DMS79 treated with DMSO at 0.1 percent for 48 hours (cell line): Measurements from ENCODE around the gene RPUSD1.
"Not testable (repeated sequence)": the region's sequence is repeated elsewhere in the genome, so short reads cannot be mapped to it uniquely, and the experiment has no call there.

Source experiments
- DNase-seq: peaks from one replicate; lab custom pipeline; 2025; lab: John Stamatoyannopoulos, UW

RPUSD1 gene

DNA sequence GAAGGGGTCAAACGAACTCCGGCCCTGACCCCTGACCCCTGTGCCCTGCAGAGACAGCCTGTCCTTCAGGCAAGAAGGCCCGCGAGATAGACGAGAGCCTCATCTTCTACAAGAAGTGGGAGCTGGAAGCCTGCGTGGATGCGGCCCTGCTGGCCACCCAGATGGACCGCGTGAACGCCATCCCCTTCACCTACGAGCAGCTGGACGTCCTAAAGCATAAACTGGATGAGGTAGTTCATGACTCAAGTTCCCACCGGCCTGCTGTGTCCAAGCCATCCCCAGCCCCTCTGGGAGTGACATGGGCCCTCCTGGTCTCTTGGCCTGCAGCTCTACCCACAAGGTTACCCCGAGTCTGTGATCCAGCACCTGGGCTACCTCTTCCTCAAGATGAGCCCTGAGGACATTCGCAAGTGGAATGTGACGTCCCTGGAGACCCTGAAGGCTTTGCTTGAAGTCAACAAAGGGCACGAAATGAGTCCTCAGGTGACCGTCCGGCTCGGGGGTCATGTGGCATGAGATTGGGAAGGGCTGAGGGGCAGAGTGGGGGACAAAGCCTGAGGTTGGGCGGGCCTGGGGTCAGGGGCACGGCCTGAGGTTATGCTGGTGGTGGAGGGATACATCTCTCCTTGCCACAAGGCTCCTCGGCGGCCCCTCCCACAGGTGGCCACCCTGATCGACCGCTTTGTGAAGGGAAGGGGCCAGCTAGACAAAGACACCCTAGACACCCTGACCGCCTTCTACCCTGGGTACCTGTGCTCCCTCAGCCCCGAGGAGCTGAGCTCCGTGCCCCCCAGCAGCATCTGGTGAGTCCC is 22.0 kb downstream of the RPUSD1 start:
- DNase-seq = no peak

DNA sequence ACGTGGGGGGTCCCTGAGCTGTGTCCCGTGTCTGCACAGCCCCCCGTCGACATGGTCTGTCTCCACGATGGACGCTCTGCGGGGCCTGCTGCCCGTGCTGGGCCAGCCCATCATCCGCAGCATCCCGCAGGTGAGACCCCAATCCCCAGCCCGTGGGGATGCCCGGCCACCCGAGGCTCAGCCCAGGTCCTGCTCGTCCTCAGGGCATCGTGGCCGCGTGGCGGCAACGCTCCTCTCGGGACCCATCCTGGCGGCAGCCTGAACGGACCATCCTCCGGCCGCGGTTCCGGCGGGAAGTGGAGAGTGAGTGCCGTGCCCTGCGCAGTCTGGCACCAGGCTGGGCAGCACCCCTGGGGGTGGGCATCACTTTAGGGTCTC is 22.7 kb downstream of the RPUSD1 start:
- no peak for DNase-seq

DNA sequence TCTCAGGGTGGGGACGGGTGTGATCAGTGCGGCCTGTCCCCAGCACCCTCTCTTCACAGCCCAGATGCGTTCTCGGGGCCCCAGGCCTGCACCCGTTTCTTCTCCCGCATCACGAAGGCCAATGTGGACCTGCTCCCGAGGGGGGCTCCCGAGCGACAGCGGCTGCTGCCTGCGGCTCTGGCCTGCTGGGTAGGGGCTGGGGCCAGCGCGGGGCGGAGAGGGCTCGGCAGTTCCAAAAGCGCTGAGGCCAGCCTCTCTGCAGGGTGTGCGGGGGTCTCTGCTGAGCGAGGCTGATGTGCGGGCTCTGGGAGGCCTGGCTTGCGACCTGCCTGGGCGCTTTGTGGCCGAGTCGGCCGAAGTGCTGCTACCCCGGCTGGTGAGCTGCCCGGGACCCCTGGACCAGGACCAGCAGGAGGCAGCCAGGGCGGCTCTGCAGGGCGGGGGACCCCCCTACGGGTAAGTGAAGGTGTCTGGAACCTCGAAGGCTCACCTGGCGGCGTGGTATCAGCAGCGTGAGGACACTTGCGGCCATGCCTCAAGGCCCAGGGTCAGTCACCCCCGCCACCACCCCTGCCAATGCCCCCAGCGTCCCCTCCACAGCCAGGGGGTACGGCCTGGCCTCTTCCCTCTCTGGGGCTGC is 23.2 kb downstream of the RPUSD1 start:
- DNase-seq = no peak

GRCh38 chr16:764184-764750 is 23.9 kb downstream of the RPUSD1 start:
- DNase-seq = no peak

DNA sequence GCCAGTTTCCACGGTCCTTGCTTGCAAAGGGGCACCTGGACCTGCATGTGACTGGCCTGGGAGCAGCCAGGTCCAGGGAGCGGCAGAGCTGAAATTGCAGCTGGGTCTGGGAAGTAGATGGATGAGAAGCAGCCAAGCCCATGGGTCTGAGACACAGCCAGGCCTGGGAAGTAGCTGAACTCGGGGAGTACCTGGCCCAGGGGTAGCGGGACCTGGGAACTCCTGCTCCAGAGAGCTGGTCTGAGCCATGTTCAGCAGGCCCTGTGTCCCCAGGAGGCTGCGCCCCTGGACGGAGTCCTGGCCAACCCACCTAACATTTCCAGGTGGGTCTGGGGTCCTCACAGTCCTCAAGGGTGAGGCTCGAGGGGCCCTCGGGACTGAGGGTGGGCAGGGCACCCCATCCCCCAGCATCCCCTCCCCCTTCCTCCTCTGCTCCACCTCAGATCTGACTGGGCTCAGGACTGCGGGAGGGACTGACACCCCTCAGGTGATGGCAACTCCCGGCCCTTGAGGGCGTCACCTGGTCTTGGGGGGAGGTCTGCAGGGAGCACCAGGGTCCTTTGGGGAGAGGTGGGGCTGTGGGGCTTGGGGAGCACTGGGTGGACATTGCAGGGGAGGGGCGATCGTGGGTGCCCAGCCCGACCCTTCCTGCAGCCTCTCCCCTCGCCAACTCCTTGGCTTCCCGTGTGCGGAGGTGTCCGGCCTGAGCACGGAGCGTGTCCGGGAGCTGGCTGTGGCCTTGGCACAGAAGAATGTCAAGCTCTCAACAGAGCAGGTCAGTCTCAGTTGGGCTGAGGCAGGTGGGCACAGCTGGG is 24.6 kb downstream of the RPUSD1 start:
- no peak for DNase-seq

DNA sequence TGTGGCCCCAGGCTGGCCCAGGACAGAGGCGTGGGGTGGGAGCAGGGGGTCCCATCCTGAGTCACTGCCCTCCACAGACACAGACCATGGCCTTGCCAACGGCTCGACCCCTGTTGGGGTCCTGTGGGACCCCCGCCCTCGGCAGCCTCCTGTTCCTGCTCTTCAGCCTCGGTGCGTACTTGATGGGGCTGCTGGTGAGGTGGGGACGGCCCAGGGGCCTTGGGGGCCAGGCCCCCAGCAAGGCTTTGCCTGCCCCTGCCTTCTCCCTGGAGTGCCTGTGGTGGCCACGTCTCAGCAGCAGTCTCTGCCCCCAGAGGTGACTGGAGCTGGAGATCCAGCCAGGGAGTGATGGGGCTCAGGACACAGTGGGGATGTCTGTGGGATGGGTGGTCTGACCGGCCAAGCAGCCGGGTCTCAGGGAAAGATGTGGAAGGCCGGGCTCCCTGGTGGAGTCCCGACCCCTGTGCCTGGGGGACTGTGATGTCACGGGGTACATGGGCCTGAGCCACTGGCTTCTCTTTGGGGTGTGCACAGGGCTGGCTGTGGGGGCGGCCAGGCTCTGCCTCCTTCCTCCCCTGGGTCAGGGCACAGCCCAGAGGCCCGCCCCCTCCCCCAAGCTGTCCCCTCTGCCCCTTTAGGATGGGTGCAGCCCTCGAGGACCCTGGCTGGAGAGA is 25.4 kb downstream of the RPUSD1 start:
- no peak for DNase-seq

DNA sequence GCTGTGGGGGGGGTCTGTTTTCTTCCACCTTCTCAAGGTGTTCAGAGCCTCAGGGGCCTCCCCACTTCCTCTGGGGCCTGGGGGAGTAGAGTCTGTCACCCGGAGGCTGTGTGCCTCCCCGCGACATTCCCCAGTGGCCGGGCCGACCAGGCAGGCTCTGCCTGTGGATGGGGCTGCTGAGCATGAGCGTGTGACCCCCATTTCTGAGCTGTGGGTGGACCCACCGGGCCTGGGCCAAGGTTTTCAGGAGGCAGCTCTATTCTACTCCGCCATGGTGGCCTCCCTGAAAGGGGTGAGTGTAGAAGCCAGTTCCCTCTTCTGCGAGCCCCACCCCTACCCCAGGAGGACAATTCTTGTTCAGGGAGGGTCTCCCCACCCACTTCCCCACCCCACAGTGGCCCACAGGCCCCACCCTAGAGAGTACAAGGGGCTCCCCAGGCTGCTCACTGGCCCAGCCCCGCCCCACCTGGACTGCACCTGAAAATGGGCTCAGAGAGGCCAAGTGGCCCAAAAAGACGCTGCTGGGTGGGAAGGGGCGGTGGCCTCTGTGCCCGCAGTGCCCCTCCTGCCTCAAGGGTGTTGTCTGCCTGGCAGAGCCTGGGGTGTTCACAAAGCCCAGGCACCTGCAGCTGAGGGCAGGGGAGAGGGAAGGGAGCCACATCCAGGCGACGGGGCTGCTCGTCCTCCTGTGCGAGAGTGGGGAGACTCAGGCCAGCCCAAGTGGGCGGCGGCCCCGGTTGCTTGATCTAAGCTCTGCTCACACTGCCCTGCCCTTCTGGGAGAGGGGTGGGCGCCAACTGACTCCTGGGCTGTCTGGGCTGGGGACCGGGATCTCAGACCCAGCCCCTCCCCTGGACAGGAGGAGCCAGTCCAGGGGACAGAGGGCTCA is 26.3 kb downstream of the RPUSD1 start:
- no peak for DNase-seq

GRCh38 chr16:760545-761343 is 27.4 kb downstream of the RPUSD1 start, which contains the start of gene MSLN:
Gene MSLN, plus strand, starts transcription at chr16:760734. Its CDS starts 1,947 bp downstream, at chr16:762681.
- DNase-seq = no peak

GRCh38 chr16:760065-760464 is 28.1 kb downstream of the RPUSD1 start:
- DNase-seq = no peak

- DNase-seq = peak; percentile 17
Measured at GRCh38 chr16:759110-759910, 28.9 kb downstream of the RPUSD1 start.

DNA sequence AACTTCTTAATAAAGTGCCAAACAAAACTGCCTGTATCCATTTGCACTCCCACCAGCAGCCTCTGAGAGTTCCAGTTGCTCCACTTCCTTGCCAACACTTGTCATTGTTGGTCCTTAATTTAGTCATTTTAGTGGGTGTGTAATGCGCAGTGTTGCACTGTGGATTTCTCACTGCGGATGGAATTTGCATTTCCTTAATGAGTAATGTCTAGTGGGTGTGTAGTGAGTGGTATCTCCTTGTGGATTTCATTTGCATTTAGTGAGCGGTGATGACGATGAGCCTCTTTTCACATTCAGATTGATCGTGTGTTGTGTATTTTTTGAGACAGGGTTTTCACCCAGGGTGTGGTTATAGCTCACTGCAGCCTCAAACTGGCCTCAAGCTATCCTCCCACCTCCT is 31.8 kb downstream of the RPUSD1 start:
- no peak for DNase-seq

DNA sequence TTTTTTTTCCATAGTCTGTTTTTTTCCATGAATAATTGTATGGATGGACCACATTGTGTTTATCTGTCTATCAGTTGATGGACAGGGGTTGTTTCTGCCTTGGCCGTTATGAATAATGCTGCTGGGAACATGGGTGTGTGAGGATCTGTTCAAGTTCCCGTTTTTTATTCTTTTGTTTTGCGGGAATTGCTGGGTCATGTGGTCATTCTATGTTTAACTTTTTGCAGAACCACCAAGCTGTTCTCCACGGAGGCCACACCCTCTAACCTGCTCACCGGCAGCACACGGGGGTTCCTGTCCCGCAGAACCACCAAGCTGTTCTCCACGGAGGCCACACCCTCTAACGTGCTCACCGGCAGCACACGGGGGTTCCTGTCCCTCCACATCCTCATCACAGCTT is 33.5 kb downstream of the RPUSD1 start:
- no peak for DNase-seq

DNA sequence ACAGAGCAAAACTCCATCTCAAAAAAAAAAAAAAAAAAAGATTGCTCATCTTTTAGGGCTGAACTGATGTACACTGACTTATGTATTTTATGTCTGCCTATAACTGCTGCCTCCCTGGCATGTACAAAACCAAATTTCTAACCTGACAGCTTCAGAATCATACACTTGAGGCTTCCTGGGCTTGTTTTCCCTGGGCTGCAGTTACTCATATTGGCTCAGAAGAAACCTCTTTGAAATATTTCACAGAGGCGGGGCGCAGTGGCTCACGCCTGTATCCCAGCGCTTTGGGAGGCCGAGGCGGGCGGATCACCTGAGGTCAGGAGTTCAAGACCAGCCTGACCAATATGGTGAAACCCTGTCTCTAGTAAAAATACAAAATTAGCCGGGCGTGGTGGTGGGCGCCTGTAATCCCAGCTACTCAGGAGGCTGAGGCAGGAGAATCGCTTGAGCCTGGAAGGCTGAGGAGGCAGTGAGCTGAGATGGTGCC is 34.0 kb downstream of the RPUSD1 start:
- DNase-seq = not testable (repeated sequence)

- no peak for DNase-seq
Measured at GRCh38 chr16:752007-752312, 36.2 kb downstream of the RPUSD1 start.

- no peak for DNase-seq
Measured at GRCh38 chr16:751152-752006, 36.8 kb downstream of the RPUSD1 start.

- DNase-seq = no peak
Measured at GRCh38 chr16:750485-750884, 37.7 kb downstream of the RPUSD1 start.

- no peak for DNase-seq
Measured at GRCh38 chr16:749010-749409, 39.2 kb downstream of the RPUSD1 start.
